Testis (tissue), 2 donors: ENCODE measurements around the gene PGAM2.

Experiments
- POLR2A ChIP-seq: fragments of 450-650 bp; IDR thresholded peaks from one replicate; pipeline ENCODE4 v1.6.1; 2017; ENCODE audit warnings: antibody characterized with exemption, mild to moderate bottlenecking, moderate library complexity
- TF ChIP-seq, protein P1 (sequence below), 3 experiments: fragments of 450-650 bp in 2 of 3; fragments of 200-600 bp in 1 of 3; sonication (generic) in 1 of 3; IDR thresholded peaks; one replicate each; pipeline ENCODE4 v1.5.1; 2016 to 2019; ENCODE audit warnings: antibody characterized with exemption in 3 of 3, mild to moderate bottlenecking in 2 of 3, moderate library complexity in 1 of 3

DNA sequence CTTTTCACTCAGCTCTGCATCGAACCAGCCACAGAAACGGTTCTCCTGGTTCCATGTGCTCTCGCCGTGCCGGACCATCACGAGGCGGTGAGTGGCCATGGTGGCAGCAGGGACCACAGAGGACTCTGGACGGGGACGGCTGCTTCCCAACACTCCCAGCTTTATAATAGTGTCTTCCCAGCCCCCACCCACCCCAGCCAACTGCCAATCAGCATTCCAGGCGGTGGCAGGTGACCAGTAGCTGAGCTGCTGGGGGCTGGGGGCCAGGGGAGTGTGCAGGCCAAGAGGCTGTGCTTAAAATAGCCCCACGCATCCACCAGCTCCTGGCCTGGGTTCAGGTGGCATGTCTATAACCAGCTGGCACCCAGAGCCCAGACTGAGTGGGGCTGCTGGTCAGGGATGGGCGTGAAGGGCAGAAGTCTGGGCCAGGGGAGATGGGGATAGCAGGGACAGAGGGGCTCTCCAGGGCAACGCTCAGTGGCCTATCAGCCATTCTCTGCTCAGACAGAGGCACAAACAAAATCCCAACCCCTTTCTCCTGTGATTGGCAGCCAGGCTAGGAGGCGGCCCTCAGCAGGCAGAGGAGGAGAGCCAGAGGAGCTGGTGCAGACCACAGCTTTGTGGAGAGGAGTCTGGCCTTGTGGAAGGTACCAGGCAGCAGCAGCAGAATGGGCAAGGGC lies at the start of gene PGAM2:
- TF ChIP-seq, protein P1, sequence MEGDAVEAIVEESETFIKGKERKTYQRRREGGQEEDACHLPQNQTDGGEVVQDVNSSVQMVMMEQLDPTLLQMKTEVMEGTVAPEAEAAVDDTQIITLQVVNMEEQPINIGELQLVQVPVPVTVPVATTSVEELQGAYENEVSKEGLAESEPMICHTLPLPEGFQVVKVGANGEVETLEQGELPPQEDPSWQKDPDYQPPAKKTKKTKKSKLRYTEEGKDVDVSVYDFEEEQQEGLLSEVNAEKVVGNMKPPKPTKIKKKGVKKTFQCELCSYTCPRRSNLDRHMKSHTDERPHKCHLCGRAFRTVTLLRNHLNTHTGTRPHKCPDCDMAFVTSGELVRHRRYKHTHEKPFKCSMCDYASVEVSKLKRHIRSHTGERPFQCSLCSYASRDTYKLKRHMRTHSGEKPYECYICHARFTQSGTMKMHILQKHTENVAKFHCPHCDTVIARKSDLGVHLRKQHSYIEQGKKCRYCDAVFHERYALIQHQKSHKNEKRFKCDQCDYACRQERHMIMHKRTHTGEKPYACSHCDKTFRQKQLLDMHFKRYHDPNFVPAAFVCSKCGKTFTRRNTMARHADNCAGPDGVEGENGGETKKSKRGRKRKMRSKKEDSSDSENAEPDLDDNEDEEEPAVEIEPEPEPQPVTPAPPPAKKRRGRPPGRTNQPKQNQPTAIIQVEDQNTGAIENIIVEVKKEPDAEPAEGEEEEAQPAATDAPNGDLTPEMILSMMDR (IDR thresholded peaks at IDR 0.05), result no peak
- TF ChIP-seq POLR2A, result no peak
